PFSK-1 (cell line): Measurements from ENCODE around the gene TMEM170B.

Experiments used
- POLR2AphosphoS5 ChIP-seq: IDR thresholded peaks from 2 replicates; pipeline ENCODE4 v1.6.1; 2012; ENCODE audit warnings: low read depth, mild to moderate bottlenecking, control low read depth, low read length, moderate library complexity
- SIN3A ChIP-seq: IDR thresholded peaks from 2 replicates; pipeline ENCODE4 v1.6.1; 2012; ENCODE audit warnings: mild to moderate bottlenecking, low read length, moderate library complexity, borderline replicate concordance; ENCODE audit not compliant: insufficient read depth
- TAF1 ChIP-seq: IDR thresholded peaks from 2 replicates; pipeline ENCODE4 v1.6.1; 2012; ENCODE audit warnings: low read length, control low read depth, borderline replicate concordance; ENCODE audit not compliant: insufficient read depth

- no peak for TF ChIP-seq POLR2AphosphoS5
- no peak for TF ChIP-seq SIN3A
- TF ChIP-seq TAF1, result no peak
These were observed 6.5 kb downstream of the TMEM170B start for GRCh38 chr6:11543919-11544518.
